Esophagus (tissue), 2 donors: ENCODE results near the gene DNAH1. TPM values are rescaled to one million over a fixed set of nuclear protein-coding genes. Genes with fewer than 3 reads are reported as not detected.

ENCODE experiments used
- H3K27ac ChIP-seq, 2 donors: one replicate each; pipeline ENCODE4 v1.5.1; 2013; ENCODE audit warnings: low read depth in 2 of 2, mild to moderate bottlenecking in 2 of 2, inconsistent platforms in 1 of 2, low read length in 1 of 2, moderate library complexity in 1 of 2
- H3K27me3 ChIP-seq, 2 donors: one replicate each; pipeline ENCODE4 v1.6.1; 2013; ENCODE audit warnings: low read length in 2 of 2, control low read depth in 1 of 2, mild to moderate bottlenecking in 1 of 2; ENCODE audit not compliant: insufficient read depth in 2 of 2, control insufficient read depth in 1 of 2
- H3K36me3 ChIP-seq, 2 donors: one replicate each; pipeline ENCODE4 v1.6.1; 2013; ENCODE audit warnings: low read length in 1 of 2; ENCODE audit not compliant: control insufficient read depth in 2 of 2, insufficient read depth in 2 of 2
- H3K4me1 ChIP-seq, 2 donors: one replicate each; pipeline ENCODE4 v1.6.1; 2013; ENCODE audit warnings: low read length in 1 of 2; ENCODE audit not compliant: control insufficient read depth in 2 of 2, insufficient read depth in 2 of 2
- H3K4me3 ChIP-seq, 2 donors: one replicate each; pipeline ENCODE4 v1.5.1; 2013; ENCODE audit warnings: low read length in 2 of 2, mild to moderate bottlenecking in 2 of 2, low read depth in 1 of 2, moderate library complexity in 1 of 2
- H3K9me3 ChIP-seq, 2 donors: one replicate each; pipeline ENCODE4 v1.6.1; 2013; ENCODE audit warnings: mild to moderate bottlenecking in 2 of 2, low read depth in 1 of 2, low read length in 1 of 2, moderate library complexity in 1 of 2; ENCODE audit not compliant: control insufficient read depth in 2 of 2, insufficient read depth in 1 of 2
- WGBS, 2 donors: extraction: QIAGEN DNeasy Blood & Tissue Kit; methylation state at CpG; one replicate each; pipeline ENCODE4 v1.1.7; 2013; 5-methylcytosine and 5-hydroxymethylcytosine counted together
- polyA plus RNA-seq, 2 donors: library from polyadenylated mRNA; stranded (reverse); fragments of 200-250 nt; gene quantifications; one replicate each; pipeline ENCODE4 v1.2.3, GENCODE V29; 2013
- donor health status: healthy with polysubstance abuse.
- donor health status: Bipolar disorder and iron deficiency.

DNAH1 gene
- polyA plus RNA-seq, 2 donors: 2.4 to 4.9 TPM

GRCh38 chr3:52319921-52320595 is 3.9 kb downstream of the DNAH1 start:
- H3K27me3 ChIP-seq: no peaks in the 10 kb centered on the region
- 73 to 82% methylated on average over 10 of the region's 10 CpGs for WGBS, 2 donors
- no peak overlapping the region for H3K27ac ChIP-seq
- H3K9me3 ChIP-seq: no peaks in the 10 kb centered on the region
- H3K4me3 ChIP-seq: no peak overlapping the region
- peaks cover 3 to 10% of the 10 kb centered on the region in 2 donors for H3K4me1 ChIP-seq
- no peaks in the 10 kb centered on the region for H3K36me3 ChIP-seq

- no peaks in the 10 kb centered on the region for H3K27me3 ChIP-seq
- H3K4me3 ChIP-seq: no peak overlapping the region
- no peaks in the 10 kb centered on the region for H3K9me3 ChIP-seq
- peaks cover 3 to 10% of the 10 kb centered on the region in 2 donors for H3K4me1 ChIP-seq
- 82 to 86% methylated on average over 5 of the region's 5 CpGs for WGBS, 2 donors
- H3K27ac ChIP-seq: no peak overlapping the region
- no peaks in the 10 kb centered on the region for H3K36me3 ChIP-seq
Observed at GRCh38 chr3:52321481-52321880, 5.4 kb downstream of the DNAH1 start.

DNA sequence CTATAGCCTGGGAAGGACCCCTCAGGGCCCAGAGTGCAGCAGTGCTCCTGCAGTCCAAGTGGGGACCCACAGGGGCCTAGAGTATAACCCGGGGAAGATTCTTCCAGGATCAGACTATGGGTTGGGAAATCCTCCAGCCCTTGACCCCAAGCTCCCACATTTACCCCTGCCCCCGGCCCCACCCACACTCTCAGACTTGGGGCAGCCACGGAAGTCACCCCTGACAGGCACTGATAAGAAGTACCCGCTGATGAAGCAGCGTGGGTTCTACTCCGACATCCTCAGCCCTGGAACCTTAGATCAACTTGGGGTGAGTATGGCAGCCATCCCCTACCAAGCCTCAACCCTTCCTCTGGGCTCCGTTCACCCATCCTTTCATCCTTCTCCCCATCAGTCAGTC is 6.3 kb downstream of the DNAH1 start:
- no peaks in the 10 kb centered on the region for H3K9me3 ChIP-seq
- H3K4me1 ChIP-seq: peaks cover 3 to 9% of the 10 kb centered on the region in 2 donors
- no peaks in the 10 kb centered on the region for H3K36me3 ChIP-seq
- H3K27me3 ChIP-seq: no peaks in the 10 kb centered on the region
- H3K27ac ChIP-seq: no peak overlapping the region
- H3K4me3 ChIP-seq: no peak overlapping the region
- 88 to 92% methylated on average over 7 of the region's 7 CpGs for WGBS, 2 donors

DNA sequence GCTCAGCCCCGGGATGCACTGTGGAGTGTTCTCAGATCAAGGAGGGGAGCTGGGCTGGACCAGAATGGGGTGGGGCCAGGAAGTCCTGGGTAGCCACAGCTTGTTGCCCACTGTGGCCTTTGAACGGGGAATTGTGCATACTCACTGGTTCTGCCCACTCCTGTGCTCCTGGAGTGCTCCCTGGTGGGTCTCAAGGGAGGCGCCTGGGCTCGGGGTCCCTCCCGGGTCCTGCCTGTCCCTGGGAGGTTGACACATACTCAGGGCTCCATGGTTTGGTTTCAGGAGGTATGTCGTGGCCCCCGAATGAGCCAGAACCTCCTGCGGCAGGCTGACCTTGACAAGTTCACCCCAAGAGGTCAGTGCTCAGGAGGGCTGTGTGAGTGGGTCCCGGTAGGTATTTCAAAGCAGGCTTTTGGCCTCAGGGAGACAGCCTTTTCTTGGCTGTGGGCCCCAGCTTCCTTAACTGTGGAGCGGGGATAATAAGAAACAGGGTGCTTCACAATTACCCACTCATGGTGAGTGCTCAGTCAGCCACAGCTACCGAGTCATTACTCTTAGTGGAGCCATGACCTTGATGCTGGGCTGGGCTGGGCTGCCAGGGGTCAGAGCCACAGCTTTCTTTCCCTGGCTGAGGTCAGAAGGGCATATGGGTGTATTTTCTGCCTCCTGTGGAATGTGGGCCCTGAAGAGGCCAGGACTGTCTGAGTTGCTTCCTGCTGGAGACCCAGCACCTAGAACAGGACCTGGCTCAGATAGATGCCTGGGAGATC is 7.6 kb downstream of the DNAH1 start:
- Histone ChIP-seq H3K9me3 (no peaks in the 10 kb centered on the region), H3K27ac (no peak overlapping the region), H3K36me3 (no peaks in the 10 kb centered on the region), H3K27me3 (no peaks in the 10 kb centered on the region), H3K4me3 (no peak overlapping the region), H3K4me1 (no peaks in the 10 kb centered on the region)
- 82 to 87% methylated on average over 11 of the region's 11 CpGs for WGBS, 2 donors

DNA sequence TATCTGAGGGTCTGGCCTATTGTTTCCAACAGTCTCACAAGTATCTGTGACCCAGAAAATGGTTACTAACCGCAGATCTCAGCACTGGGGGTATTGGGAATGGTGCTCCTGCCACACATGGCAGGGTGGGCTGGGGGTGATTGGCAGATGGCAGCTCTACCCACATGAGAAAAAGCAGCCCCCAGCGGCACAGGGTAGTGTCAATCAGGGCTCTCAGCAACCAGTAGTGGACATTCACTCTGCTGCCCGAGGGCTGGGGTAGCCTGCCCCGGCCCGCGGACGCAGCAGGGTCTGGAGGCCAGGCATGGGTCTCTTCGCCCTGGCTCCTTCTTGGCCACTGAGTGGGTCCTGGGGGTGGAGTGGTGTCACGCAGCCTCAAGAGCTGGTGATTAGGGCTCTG is 8.6 kb downstream of the DNAH1 start:
- H3K4me1 ChIP-seq: no peaks in the 10 kb centered on the region
- no peaks in the 10 kb centered on the region for H3K36me3 ChIP-seq
- 94 to 97% methylated on average over 9 of the region's 9 CpGs for WGBS, 2 donors
- no peaks in the 10 kb centered on the region for H3K27me3 ChIP-seq
- H3K4me3 ChIP-seq: no peak overlapping the region
- no peaks in the 10 kb centered on the region for H3K9me3 ChIP-seq
- H3K27ac ChIP-seq: no peak overlapping the region

- Histone ChIP-seq H3K36me3 (no peaks in the 10 kb centered on the region), H3K27ac (no peak overlapping the region), H3K9me3 (no peaks in the 10 kb centered on the region), H3K4me1 (no peaks in the 10 kb centered on the region), H3K27me3 (no peaks in the 10 kb centered on the region), H3K4me3 (no peak overlapping the region)
Observed at GRCh38 chr3:52325686-52326085, 9.6 kb downstream of the DNAH1 start.

DNA sequence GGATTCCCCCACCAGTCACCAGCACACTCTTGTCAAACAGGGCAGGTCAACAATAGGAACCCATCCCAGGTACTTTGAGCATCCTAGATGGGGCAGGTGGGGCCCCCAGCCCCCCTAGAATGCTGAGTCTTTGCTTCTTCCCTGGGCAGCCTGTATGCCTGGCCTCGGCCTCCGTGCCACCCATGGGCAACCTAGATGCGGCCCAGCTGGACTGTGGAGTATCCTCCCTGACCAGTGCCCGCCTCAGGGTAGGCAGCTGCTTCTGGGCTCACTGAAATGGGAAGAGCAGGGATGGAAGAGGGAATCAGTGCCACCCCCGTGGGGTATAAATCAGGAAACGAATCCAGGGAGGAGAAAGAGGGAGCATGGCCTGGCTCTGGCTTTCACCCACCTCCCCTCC is 10.9 kb downstream of the DNAH1 start:
- H3K27ac ChIP-seq: no peak overlapping the region
- no peaks in the 10 kb centered on the region for H3K27me3 ChIP-seq
- peaks cover 0 to under 1% of the 10 kb centered on the region in 2 donors for H3K36me3 ChIP-seq
- WGBS, 2 donors: 89 to 91% methylated on average over 6 of the region's 6 CpGs
- no peaks in the 10 kb centered on the region for H3K4me1 ChIP-seq
- no peaks in the 10 kb centered on the region for H3K9me3 ChIP-seq
- H3K4me3 ChIP-seq: no peak overlapping the region

- Histone ChIP-seq H3K9me3 (no peaks in the 10 kb centered on the region), H3K4me3 (no peak overlapping the region), H3K27ac (no peak overlapping the region), H3K36me3 (peaks cover 3 to 4% of the 10 kb centered on the region in 2 donors), H3K27me3 (no peaks in the 10 kb centered on the region), H3K4me1 (no peaks in the 10 kb centered on the region)
- WGBS, 2 donors: 75 to 77% methylated on average over 5 of the region's 5 CpGs
Observed at GRCh38 chr3:52327486-52328290, 11.6 kb downstream of the DNAH1 start.

DNA sequence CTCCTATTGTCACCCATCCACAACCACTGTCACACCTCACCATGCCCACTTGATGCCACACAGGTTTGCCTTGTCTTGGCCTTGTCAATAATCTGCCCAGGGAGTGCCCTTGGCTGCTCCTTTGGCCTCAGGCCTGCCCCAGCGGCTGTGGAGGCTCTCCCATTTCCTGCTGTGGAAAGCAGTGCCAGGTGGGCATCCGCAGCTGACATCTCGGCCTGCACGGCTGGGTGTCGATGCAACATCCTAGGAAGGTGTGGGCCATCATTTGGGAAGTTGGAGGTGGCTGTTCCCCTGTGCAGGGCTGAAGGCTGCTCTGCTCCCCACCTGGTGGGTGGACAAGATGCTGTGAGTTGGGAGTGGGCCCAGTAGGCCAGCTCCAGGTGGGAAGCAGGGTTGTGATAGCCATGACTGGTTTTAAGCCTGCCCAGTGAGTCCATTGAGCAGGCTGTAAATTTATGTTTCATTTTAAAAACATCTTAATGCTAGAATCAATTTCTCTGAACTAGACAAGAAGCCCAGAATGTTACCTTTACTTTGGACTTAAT is 12.5 kb downstream of the DNAH1 start:
- H3K27me3 ChIP-seq: no peaks in the 10 kb centered on the region
- H3K27ac ChIP-seq: no peak overlapping the region
- no peak overlapping the region for H3K4me3 ChIP-seq
- no peaks in the 10 kb centered on the region for H3K9me3 ChIP-seq
- H3K36me3 ChIP-seq: peaks cover 3 to 4% of the 10 kb centered on the region in 2 donors
- 82 to 85% methylated on average over 5 of the region's 5 CpGs for WGBS, 2 donors
- H3K4me1 ChIP-seq: no peaks in the 10 kb centered on the region
